ENCODE measurements around the gene BGLAP.

Gene BGLAP

DNA sequence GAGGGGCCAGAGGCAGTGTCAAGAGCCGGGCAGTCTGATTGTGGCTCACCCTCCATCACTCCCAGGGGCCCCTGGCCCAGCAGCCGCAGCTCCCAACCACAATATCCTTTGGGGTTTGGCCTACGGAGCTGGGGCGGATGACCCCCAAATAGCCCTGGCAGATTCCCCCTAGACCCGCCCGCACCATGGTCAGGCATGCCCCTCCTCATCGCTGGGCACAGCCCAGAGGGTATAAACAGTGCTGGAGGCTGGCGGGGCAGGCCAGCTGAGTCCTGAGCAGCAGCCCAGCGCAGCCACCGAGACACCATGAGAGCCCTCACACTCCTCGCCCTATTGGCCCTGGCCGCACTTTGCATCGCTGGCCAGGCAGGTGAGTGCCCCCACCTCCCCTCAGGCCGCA lies at the start of gene BGLAP:
Gene BGLAP (plus strand): TSS at position 259 of the 400 bp plus-strand sequence. CDS start 48 bp downstream, at position 307.
- H3K9ac ChIP-seq (ENCODE audit: low read length in 5 of 5), result no peak within 1 kb of the TSS
- H3K27ac ChIP-seq (ENCODE audit: low read depth, low read length), result no peak within 1 kb of the TSS
- peaks cover 6 to 60% (median 34%) of the 10 kb centered on the region in 5 donors for H3K36me3 ChIP-seq (ENCODE audit: control insufficient read depth in 5 of 5, insufficient read depth in 5 of 5, low read length in 5 of 5)
- H3K9me3 ChIP-seq (ENCODE audit: control insufficient read depth in 5 of 5, low read length in 5 of 5), result no peaks in the 10 kb centered on the region
- peaks cover 0 to 19% (median 16%) of the 10 kb centered on the region in 5 donors for H3K4me1 ChIP-seq (ENCODE audit: control insufficient read depth in 5 of 5, insufficient read depth in 5 of 5, low read length in 5 of 5)
- no peak within 1 kb of the TSS for H3K4me3 ChIP-seq (ENCODE audit: low read depth in 1 of 5, low read length in 5 of 5)
- H3K27me3 ChIP-seq (ENCODE audit: control insufficient read depth in 5 of 5, insufficient read depth in 4 of 5, low read length in 5 of 5), result peaks cover 8 to 23% (median 21%) of the 10 kb centered on the region in 5 donors

DNA sequence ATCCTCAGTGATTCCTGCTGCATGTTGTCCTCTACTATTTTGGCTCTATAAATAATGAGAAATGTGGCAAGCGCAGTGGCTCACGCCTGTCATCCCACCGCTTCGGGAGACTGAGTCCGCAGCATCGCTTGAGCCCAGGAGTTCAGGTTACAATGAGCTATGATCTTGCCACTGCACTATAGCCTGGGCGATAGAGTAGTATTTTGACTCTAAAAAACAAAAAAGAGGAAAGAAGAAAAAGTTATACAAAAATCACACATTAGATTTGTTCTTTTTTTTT lies 48.8 kb upstream of the BGLAP start:
- Histone ChIP-seq H3K4me3 (ENCODE audit: low read depth in 1 of 5, low read length in 5 of 5) (peak overlapping the region; percentile 66 to 99 (median 92)), H3K9ac (ENCODE audit: low read length in 5 of 5) (peak overlapping the region in 4 of 5 donors; percentile 44 to 86 (median 76)), H3K27ac (ENCODE audit: low read depth, low read length) (peak overlapping the region; percentile 66), H3K4me1 (ENCODE audit: control insufficient read depth in 5 of 5, insufficient read depth in 5 of 5, low read length in 5 of 5) (peaks cover 4 to 41% (median 19%) of the 10 kb centered on the region in 5 donors), H3K36me3 (ENCODE audit: control insufficient read depth in 5 of 5, insufficient read depth in 5 of 5, low read length in 5 of 5) (peaks cover 0 to 10% (median 0%) of the 10 kb centered on the region in 5 donors), H3K9me3 (ENCODE audit: control insufficient read depth in 5 of 5, low read length in 5 of 5) (no peaks in the 10 kb centered on the region), H3K27me3 (ENCODE audit: control insufficient read depth in 5 of 5, insufficient read depth in 4 of 5, low read length in 5 of 5) (no peaks in the 10 kb centered on the region)

DNA sequence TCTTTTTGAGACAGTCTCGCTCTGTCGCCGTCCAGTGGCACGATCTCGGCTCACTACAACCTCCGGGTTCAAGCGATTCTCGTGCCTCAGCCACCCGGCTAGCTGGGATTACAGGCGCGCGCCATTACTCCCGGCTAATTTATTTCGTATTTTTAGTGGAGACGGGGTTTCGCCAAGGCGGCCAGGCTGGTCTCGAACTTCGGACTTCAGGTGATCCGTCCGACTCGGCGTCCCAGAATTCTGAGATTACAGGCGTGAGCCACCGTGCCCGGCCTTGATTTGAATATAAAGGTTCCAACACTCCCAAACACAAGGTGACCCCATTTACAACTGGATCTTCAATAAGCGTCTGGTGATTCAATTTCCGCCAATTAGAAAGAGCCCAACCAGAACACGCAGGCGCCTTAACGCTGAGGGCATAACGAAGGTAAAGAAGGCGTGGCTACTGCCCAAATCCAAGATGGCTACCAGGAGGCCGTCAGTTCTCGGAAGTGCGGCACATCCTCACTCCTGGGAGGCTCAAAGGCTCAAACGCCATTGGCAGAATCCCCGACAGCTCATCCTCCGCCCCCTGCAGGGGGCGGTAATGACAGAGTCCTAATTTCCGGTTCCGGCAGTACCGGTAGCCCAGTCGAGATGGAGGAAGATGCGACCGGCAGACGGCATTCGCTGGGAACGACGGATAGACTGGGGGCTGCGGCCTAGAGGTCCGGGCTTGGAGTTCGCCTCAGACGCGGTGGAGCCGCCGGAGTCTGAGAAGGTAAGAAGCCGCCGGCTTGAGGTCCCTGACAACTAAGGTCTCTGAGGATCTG lies 48.3 kb upstream of the BGLAP start, which contains the start of gene SLC25A44:
Gene SLC25A44 (plus strand): TSS at position 617 of the 812 bp plus-strand sequence. CDS start 5,744 bp downstream, outside the sequence.
- Histone ChIP-seq H3K9ac (ENCODE audit: low read length in 5 of 5) (peak within 1 kb of the TSS; percentile 16 to 91 (median 76)), H3K9me3 (ENCODE audit: control insufficient read depth in 5 of 5, low read length in 5 of 5) (no peaks in the 10 kb centered on the region), H3K36me3 (ENCODE audit: control insufficient read depth in 5 of 5, insufficient read depth in 5 of 5, low read length in 5 of 5) (peaks cover 0 to 10% (median 0%) of the 10 kb centered on the region in 5 donors), H3K4me3 (ENCODE audit: low read depth in 1 of 5, low read length in 5 of 5) (peak within 1 kb of the TSS; percentile 81 to 99 (median 97)), H3K27ac (ENCODE audit: low read depth, low read length) (peak within 1 kb of the TSS; percentile 74), H3K27me3 (ENCODE audit: control insufficient read depth in 5 of 5, insufficient read depth in 4 of 5, low read length in 5 of 5) (no peaks in the 10 kb centered on the region), H3K4me1 (ENCODE audit: control insufficient read depth in 5 of 5, insufficient read depth in 5 of 5, low read length in 5 of 5) (peaks cover 4 to 41% (median 19%) of the 10 kb centered on the region in 5 donors)

DNA sequence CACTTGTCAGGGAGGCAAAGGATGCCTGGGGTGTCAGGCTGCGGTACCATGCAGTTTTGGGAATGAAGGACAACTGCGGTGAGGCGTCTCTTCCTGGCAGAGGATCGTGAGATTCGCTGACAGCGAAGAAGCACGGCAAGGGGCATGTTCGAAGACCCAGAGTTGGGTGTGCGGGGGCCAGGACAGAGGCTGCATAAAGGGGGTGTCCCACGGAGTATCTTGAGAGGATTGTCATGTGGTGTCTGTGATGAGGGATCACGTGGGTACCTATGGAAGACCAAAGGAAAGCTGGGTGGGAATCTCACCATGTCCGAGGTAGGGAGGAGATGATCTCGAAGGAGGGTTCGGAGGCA lies 47.7 kb upstream of the BGLAP start:
- Histone ChIP-seq H3K4me3 (ENCODE audit: low read depth in 1 of 5, low read length in 5 of 5) (peak overlapping the region; percentile 81 to 99 (median 97)), H3K27me3 (ENCODE audit: control insufficient read depth in 5 of 5, insufficient read depth in 4 of 5, low read length in 5 of 5) (no peaks in the 10 kb centered on the region), H3K36me3 (ENCODE audit: control insufficient read depth in 5 of 5, insufficient read depth in 5 of 5, low read length in 5 of 5) (peaks cover 0 to 10% (median 2%) of the 10 kb centered on the region in 5 donors), H3K9me3 (ENCODE audit: control insufficient read depth in 5 of 5, low read length in 5 of 5) (no peaks in the 10 kb centered on the region), H3K9ac (ENCODE audit: low read length in 5 of 5) (peak overlapping the region; percentile 16 to 91 (median 76)), H3K4me1 (ENCODE audit: control insufficient read depth in 5 of 5, insufficient read depth in 5 of 5, low read length in 5 of 5) (peaks cover 4 to 41% (median 19%) of the 10 kb centered on the region in 5 donors), H3K27ac (ENCODE audit: low read depth, low read length) (peak overlapping the region; percentile 74)

DNA sequence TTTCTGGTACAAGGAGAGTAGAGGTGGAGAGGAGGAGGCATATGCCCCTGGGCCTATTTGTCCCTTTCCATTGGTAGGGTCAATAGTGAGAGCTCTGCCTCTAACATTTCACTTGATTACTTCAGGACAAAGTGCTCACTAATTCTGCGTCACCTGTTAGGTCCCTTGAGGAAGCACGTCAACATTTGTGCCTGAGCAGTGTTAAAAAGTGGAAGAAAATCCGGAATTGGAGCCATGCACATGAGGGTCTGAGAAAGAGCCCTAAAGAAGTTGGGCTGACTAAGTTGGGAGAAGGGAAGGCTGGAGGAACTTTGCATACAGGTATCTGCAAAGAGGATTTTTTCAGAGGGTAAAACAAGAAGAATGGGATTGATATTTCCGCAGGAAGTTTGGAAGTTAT lies 46.1 kb upstream of the BGLAP start:
- Histone ChIP-seq H3K27ac (ENCODE audit: low read depth, low read length) (no peak overlapping the region), H3K4me1 (ENCODE audit: control insufficient read depth in 5 of 5, insufficient read depth in 5 of 5, low read length in 5 of 5) (peaks cover 4 to 41% (median 19%) of the 10 kb centered on the region in 5 donors), H3K9ac (ENCODE audit: low read length in 5 of 5) (no peak overlapping the region), H3K27me3 (ENCODE audit: control insufficient read depth in 5 of 5, insufficient read depth in 4 of 5, low read length in 5 of 5) (no peaks in the 10 kb centered on the region), H3K9me3 (ENCODE audit: control insufficient read depth in 5 of 5, low read length in 5 of 5) (no peaks in the 10 kb centered on the region), H3K36me3 (ENCODE audit: control insufficient read depth in 5 of 5, insufficient read depth in 5 of 5, low read length in 5 of 5) (peaks cover 0 to 21% (median 16%) of the 10 kb centered on the region in 5 donors), H3K4me3 (ENCODE audit: low read depth in 1 of 5, low read length in 5 of 5) (no peak overlapping the region)

DNA sequence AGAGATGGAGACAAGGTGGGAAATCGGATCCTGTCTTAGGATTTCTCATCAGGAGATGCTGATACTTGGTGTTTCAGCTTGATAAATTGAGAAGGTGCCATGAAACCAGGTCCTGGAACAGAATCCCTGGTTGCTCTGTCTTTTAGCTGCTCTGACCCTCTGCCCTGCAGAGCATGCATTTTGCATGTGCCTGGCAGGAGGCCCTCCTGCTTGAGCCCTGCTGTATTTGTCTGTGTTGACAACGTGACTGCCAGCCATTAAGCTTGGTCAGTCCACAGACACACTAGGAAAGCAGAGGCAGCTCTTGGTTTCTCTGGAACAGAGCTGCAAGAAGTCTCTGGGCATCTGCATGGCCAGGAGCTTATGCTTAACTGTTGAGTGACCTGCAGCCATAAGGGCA lies 45.5 kb upstream of the BGLAP start:
- Histone ChIP-seq H3K27me3 (ENCODE audit: control insufficient read depth in 5 of 5, insufficient read depth in 4 of 5, low read length in 5 of 5) (no peaks in the 10 kb centered on the region), H3K27ac (ENCODE audit: low read depth, low read length) (no peak overlapping the region), H3K4me3 (ENCODE audit: low read depth in 1 of 5, low read length in 5 of 5) (peak overlapping the region in 1 of 5 donors; percentile 19), H3K36me3 (ENCODE audit: control insufficient read depth in 5 of 5, insufficient read depth in 5 of 5, low read length in 5 of 5) (peaks cover 0 to 24% (median 17%) of the 10 kb centered on the region in 5 donors), H3K4me1 (ENCODE audit: control insufficient read depth in 5 of 5, insufficient read depth in 5 of 5, low read length in 5 of 5) (peaks cover 4 to 41% (median 19%) of the 10 kb centered on the region in 5 donors), H3K9me3 (ENCODE audit: control insufficient read depth in 5 of 5, low read length in 5 of 5) (no peaks in the 10 kb centered on the region), H3K9ac (ENCODE audit: low read length in 5 of 5) (no peak overlapping the region)

DNA sequence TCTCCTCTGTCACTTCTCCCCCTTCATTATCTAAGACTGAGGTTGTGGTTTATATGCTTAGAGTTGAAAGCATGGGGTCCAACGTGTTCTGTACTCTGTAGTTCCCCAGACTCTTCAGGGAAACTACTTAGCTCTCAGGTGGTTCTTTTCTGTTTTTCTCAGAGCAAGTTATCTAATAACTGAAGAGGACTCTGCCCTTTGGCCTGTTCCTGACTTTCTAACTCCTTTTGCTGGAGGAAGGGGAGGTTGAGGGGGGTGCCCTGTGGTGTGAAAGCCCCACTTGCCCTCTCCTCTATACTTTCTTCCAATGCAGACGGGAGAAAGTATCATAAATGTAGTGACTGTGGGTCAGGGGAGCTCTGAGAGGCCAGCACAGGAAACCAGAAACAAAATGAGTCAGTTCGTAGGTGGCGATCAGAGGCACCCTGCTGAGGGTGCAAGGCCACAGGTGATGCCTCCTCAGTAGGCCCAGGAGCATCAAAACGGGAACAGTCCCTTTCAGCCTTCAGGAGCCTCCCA lies 43.1 kb upstream of the BGLAP start:
- no peak overlapping the region for H3K4me3 ChIP-seq (ENCODE audit: low read depth in 1 of 5, low read length in 5 of 5)
- no peaks in the 10 kb centered on the region for H3K27me3 ChIP-seq (ENCODE audit: control insufficient read depth in 5 of 5, insufficient read depth in 4 of 5, low read length in 5 of 5)
- H3K4me1 ChIP-seq (ENCODE audit: control insufficient read depth in 5 of 5, insufficient read depth in 5 of 5, low read length in 5 of 5), result peaks cover 6 to 46% (median 23%) of the 10 kb centered on the region in 5 donors
- no peak overlapping the region for H3K9ac ChIP-seq (ENCODE audit: low read length in 5 of 5)
- H3K36me3 ChIP-seq (ENCODE audit: control insufficient read depth in 5 of 5, insufficient read depth in 5 of 5, low read length in 5 of 5), result peaks cover 0 to 35% (median 22%) of the 10 kb centered on the region in 5 donors
- H3K9me3 ChIP-seq (ENCODE audit: control insufficient read depth in 5 of 5, low read length in 5 of 5), result no peaks in the 10 kb centered on the region
- H3K27ac ChIP-seq (ENCODE audit: low read depth, low read length), result no peak overlapping the region

DNA sequence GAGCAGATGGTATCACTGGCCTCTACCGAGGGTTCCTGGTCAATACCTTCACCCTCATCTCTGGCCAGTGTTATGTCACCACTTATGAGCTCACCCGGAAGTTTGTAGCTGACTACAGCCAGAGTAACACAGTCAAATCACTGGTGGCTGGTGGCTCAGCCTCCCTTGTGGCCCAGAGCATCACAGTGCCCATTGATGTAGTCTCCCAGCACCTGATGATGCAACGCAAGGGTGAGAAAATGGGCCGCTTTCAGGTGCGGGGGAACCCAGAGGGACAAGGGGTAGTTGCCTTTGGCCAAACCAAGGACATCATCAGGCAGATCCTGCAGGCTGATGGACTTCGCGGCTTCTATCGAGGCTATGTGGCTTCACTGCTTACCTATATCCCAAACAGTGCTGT lies 41.9 kb upstream of the BGLAP start:
- Histone ChIP-seq H3K4me1 (ENCODE audit: control insufficient read depth in 5 of 5, insufficient read depth in 5 of 5, low read length in 5 of 5) (peaks cover 1 to 46% (median 20%) of the 10 kb centered on the region in 5 donors), H3K27ac (ENCODE audit: low read depth, low read length) (no peak overlapping the region), H3K36me3 (ENCODE audit: control insufficient read depth in 5 of 5, insufficient read depth in 5 of 5, low read length in 5 of 5) (peaks cover 0 to 35% (median 26%) of the 10 kb centered on the region in 5 donors)

DNA sequence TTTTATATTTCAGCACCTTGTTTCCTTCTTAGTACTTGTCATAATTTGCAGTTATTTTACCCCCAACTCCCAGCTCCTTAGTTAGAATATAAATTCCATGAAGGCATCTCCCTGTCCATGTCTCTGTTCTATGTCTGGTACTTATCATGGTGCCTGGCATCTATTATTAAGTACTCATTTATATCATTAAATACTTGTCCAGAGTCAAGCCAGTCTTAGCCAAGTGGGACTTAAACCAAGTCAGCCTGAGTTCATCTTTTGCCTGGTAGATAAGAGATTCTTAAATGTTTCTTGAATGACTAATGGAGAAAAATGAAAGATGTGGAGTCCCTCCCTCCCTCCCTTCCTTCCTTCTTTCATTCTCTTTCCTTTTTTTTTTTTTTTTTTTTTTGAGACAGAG lies 38.7 kb upstream of the BGLAP start:
- peak overlapping the region; percentile 18 for H3K27ac ChIP-seq (ENCODE audit: low read depth, low read length)
- peaks cover 1 to 19% (median 12%) of the 10 kb centered on the region in 5 donors for H3K4me1 ChIP-seq (ENCODE audit: control insufficient read depth in 5 of 5, insufficient read depth in 5 of 5, low read length in 5 of 5)
- H3K9me3 ChIP-seq (ENCODE audit: control insufficient read depth in 5 of 5, low read length in 5 of 5), result no peaks in the 10 kb centered on the region
- H3K27me3 ChIP-seq (ENCODE audit: control insufficient read depth in 5 of 5, insufficient read depth in 4 of 5, low read length in 5 of 5), result no peaks in the 10 kb centered on the region
- no peak overlapping the region for H3K4me3 ChIP-seq (ENCODE audit: low read depth in 1 of 5, low read length in 5 of 5)
- H3K9ac ChIP-seq (ENCODE audit: low read length in 5 of 5), result no peak overlapping the region
- H3K36me3 ChIP-seq (ENCODE audit: control insufficient read depth in 5 of 5, insufficient read depth in 5 of 5, low read length in 5 of 5), result peaks cover 0 to 48% (median 35%) of the 10 kb centered on the region in 5 donors

More for the DNA sequence above, 41.9 kb upstream of the BGLAP start:
- H3K27me3 ChIP-seq (ENCODE audit: control insufficient read depth in 5 of 5, insufficient read depth in 4 of 5, low read length in 5 of 5), result no peaks in the 10 kb centered on the region
- H3K4me3 ChIP-seq (ENCODE audit: low read depth in 1 of 5, low read length in 5 of 5), result no peak overlapping the region
- no peaks in the 10 kb centered on the region for H3K9me3 ChIP-seq (ENCODE audit: control insufficient read depth in 5 of 5, low read length in 5 of 5)
- no peak overlapping the region for H3K9ac ChIP-seq (ENCODE audit: low read length in 5 of 5)

DNA sequence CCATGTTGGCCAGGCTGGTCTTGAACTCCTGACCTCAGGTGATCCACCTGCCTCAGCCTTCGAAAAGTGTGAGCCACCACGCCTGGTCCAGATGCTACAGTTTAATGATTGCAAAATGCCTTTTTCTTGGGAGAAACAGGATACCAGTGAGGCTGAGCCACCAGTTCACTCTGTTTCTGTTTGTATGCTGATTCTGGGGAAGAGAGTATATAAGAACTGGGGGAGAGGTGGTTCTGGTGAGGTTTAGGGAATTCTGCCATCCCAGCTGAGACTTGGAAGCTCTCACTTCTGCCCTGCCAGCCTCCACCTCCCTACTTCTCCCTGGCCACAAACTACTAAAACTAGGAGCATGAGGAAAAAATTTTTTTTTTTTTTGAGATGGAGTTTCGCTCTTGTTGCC lies 37.3 kb upstream of the BGLAP start:
- peak overlapping the region; percentile 69 for H3K27ac ChIP-seq (ENCODE audit: low read depth, low read length)
- no peaks in the 10 kb centered on the region for H3K27me3 ChIP-seq (ENCODE audit: control insufficient read depth in 5 of 5, insufficient read depth in 4 of 5, low read length in 5 of 5)
- no peaks in the 10 kb centered on the region for H3K9me3 ChIP-seq (ENCODE audit: control insufficient read depth in 5 of 5, low read length in 5 of 5)
- peaks cover 1 to 19% (median 12%) of the 10 kb centered on the region in 5 donors for H3K4me1 ChIP-seq (ENCODE audit: control insufficient read depth in 5 of 5, insufficient read depth in 5 of 5, low read length in 5 of 5)
- no peak overlapping the region for H3K4me3 ChIP-seq (ENCODE audit: low read depth in 1 of 5, low read length in 5 of 5)
- H3K9ac ChIP-seq (ENCODE audit: low read length in 5 of 5), result peak overlapping the region in 1 of 5 donors; percentile 41
- H3K36me3 ChIP-seq (ENCODE audit: control insufficient read depth in 5 of 5, insufficient read depth in 5 of 5, low read length in 5 of 5), result peaks cover 7 to 57% (median 40%) of the 10 kb centered on the region in 5 donors
